Thyroid gland (tissue), 4 donors: ENCODE measurements around the gene SRPRB. TPM values are rescaled to one million over a fixed set of nuclear protein-coding genes. Genes with fewer than 3 reads are reported as not detected.

Source experiments
- DNase-seq, 2 donors: peaks; one replicate each; pipeline ENCODE4 v3.0.0-alpha.2; 2019
- H3K27ac ChIP-seq, 3 donors: fragments of 200-600 bp; sonication (generic); 1 replicate in 2 of 3; 2 replicates in 1 of 3; pipeline ENCODE4 v1.5.1; 2016 to 2019; ENCODE audit warnings: mild to moderate bottlenecking in 1 of 3, moderate library complexity in 1 of 3
- H3K27me3 ChIP-seq: fragments of 200-600 bp; sonication (generic); one replicate; pipeline ENCODE4 v1.5.1; 2019
- H3K36me3 ChIP-seq, 2 donors: fragments of 200-600 bp; sonication (generic); one replicate each; pipeline ENCODE4 v1.5.1; 2016 to 2019
- H3K4me1 ChIP-seq, 2 donors: fragments of 200-600 bp; sonication (generic); one replicate each; pipeline ENCODE4 v1.5.1; 2017 to 2019
- H3K4me3 ChIP-seq, 3 donors: fragments of 200-600 bp; sonication (generic); replicated peaks in 1 of 3; 1 replicate in 2 of 3; 2 replicates in 1 of 3; pipeline ENCODE4 v1.5.1; 2016; ENCODE audit warnings: mild to moderate bottlenecking in 1 of 3
- H3K9me3 ChIP-seq: fragments of 200-600 bp; sonication (generic); one replicate; pipeline ENCODE4 v1.5.1; 2017
- POLR2A ChIP-seq, 2 donors: fragments of 450-650 bp; IDR thresholded peaks; one replicate each; pipeline ENCODE4 v1.6.1; 2017; ENCODE audit warnings: antibody characterized with exemption in 2 of 2, mild to moderate bottlenecking in 2 of 2, moderate library complexity in 1 of 2
- WGBS, 2 donors: methylation state at CpG; one replicate each; pipeline ENCODE4 v1.1.5; 2017; 5-methylcytosine and 5-hydroxymethylcytosine counted together
- intact Hi-C: fragments of 100-400 bp; cut with DNase I; formaldehyde crosslinking; loops from one replicate; pipeline ENCODE4 v1.15.1; 2023
- total RNA-seq, 4 donors: library from RNA; depleted of rRNA; stranded (reverse); fragments of >200 nt; gene quantifications; one replicate each; pipeline ENCODE4 v1.2.3, GENCODE V29; 2016
- TF ChIP-seq, protein P1 (sequence below), 6 experiments: fragments of 200-600 bp in 3 of 6; fragments of 450-650 bp in 3 of 6; sonication (generic) in 3 of 6; IDR thresholded peaks; one replicate each; pipeline ENCODE4 v1.5.1; 2016 to 2019; ENCODE audit warnings: antibody characterized with exemption in 6 of 6, mild to moderate bottlenecking in 2 of 6, inconsistent platforms in 1 of 6, moderate library complexity in 1 of 6

Gene SRPRB
- total RNA-seq, 4 donors from 2014 or later: 26.9 to 55.9 (median 45.2) TPM

- Histone ChIP-seq H3K27me3 (no peaks in the 10 kb centered on the region), H3K4me1 (no peaks in the 10 kb centered on the region), H3K36me3 (no peaks in the 10 kb centered on the region), H3K4me3 (no peak overlapping the region), H3K9me3 (no peaks in the 10 kb centered on the region), H3K27ac (no peak overlapping the region)
- intact Hi-C loops: no loop called here
- TF ChIP-seq, protein P1, sequence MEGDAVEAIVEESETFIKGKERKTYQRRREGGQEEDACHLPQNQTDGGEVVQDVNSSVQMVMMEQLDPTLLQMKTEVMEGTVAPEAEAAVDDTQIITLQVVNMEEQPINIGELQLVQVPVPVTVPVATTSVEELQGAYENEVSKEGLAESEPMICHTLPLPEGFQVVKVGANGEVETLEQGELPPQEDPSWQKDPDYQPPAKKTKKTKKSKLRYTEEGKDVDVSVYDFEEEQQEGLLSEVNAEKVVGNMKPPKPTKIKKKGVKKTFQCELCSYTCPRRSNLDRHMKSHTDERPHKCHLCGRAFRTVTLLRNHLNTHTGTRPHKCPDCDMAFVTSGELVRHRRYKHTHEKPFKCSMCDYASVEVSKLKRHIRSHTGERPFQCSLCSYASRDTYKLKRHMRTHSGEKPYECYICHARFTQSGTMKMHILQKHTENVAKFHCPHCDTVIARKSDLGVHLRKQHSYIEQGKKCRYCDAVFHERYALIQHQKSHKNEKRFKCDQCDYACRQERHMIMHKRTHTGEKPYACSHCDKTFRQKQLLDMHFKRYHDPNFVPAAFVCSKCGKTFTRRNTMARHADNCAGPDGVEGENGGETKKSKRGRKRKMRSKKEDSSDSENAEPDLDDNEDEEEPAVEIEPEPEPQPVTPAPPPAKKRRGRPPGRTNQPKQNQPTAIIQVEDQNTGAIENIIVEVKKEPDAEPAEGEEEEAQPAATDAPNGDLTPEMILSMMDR (IDR thresholded peaks at IDR 0.05): no peak
- no peak for TF ChIP-seq POLR2A (IDR thresholded peaks at IDR 0.05)
- no peak for DNase-seq
- WGBS, 2 donors: 61 to 95% methylated on average over 3 of the region's 3 CpGs
These were observed 43.1 kb upstream of the SRPRB start for GRCh38 chr3:133762539-133762938.

- H3K4me1 ChIP-seq: no peaks in the 10 kb centered on the region
- no peaks in the 10 kb centered on the region for H3K36me3 ChIP-seq
- intact Hi-C loops: no loop called here
- no peak overlapping the region for H3K4me3 ChIP-seq
- no peaks in the 10 kb centered on the region for H3K9me3 ChIP-seq
- no peak overlapping the region for H3K27ac ChIP-seq
- DNase-seq: no peak
- TF ChIP-seq, protein P1 (IDR thresholded peaks at IDR 0.05): no peak
- no peak for TF ChIP-seq POLR2A (IDR thresholded peaks at IDR 0.05)
- no peaks in the 10 kb centered on the region for H3K27me3 ChIP-seq
- 64 to 70% methylated on average over 6 of the region's 6 CpGs for WGBS, 2 donors
These were observed 41.6 kb upstream of the SRPRB start for GRCh38 chr3:133763797-133764683.

DNA sequence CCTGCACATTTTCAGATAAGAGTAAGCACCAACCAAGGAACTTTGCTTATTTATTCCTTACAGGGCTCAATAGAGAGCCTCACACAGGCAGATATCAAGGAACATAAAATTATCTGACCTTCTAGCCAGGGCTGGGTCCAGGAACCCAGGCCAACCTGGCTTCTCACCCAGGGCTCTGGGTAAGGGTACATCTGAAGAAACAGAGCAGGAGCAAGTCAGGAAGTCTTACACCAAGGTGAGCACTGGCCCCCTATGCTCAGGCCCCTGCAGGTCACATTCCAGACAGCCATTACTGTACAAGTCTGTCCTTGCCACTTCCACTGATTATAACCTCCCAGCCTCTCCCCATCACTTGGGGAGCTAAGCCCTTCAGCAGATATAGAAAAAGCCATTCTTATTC, 40.4 kb upstream of the SRPRB start:
- H3K9me3 ChIP-seq: no peaks in the 10 kb centered on the region

GRCh38 chr3:133767607-133768006, 38.0 kb upstream of the SRPRB start:
- Histone ChIP-seq H3K4me1 (no peaks in the 10 kb centered on the region), H3K36me3 (no peaks in the 10 kb centered on the region), H3K27ac (no peak overlapping the region), H3K27me3 (no peaks in the 10 kb centered on the region), H3K9me3 (no peaks in the 10 kb centered on the region), H3K4me3 (no peak overlapping the region)
- intact Hi-C loops: no loop called here
- no peak for DNase-seq
- TF ChIP-seq POLR2A (IDR thresholded peaks at IDR 0.05): no peak
- TF ChIP-seq, protein P1 (IDR thresholded peaks at IDR 0.05): no peak
- WGBS, 2 donors: 86 to 93% methylated on average over 1 of the region's 1 CpG

More for the DNA sequence above, 40.4 kb upstream of the SRPRB start:
- H3K4me1 ChIP-seq: no peaks in the 10 kb centered on the region
- H3K27me3 ChIP-seq: no peaks in the 10 kb centered on the region
- H3K4me3 ChIP-seq: no peak overlapping the region
- H3K27ac ChIP-seq: no peak overlapping the region
- TF ChIP-seq POLR2A (IDR thresholded peaks at IDR 0.05): no peak
- TF ChIP-seq, protein P1 (IDR thresholded peaks at IDR 0.05): no peak
- no peaks in the 10 kb centered on the region for H3K36me3 ChIP-seq
- intact Hi-C loops: no loop called here
- no peak for DNase-seq

DNA sequence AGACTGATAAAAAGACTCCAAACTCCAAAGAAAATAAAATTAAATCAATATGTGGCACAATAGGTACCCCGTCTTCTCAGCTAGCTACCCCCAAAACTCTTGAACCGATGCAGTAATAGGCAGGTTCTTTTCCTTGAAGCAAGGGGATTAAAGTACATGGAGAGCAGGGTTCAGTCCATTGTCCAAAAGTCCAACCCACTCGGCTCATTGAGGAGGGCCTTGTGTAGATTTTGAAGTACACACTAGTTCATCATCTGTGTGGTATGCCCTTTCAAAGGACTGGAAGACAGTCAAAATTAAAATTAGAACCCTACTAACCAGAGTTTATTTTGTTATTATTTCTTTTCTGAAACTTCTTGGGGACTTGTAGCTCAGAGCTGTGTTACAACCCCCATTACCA, 36.1 kb upstream of the SRPRB start:
- no peak overlapping the region for H3K27ac ChIP-seq
- no peaks in the 10 kb centered on the region for H3K36me3 ChIP-seq
- no peaks in the 10 kb centered on the region for H3K9me3 ChIP-seq
- intact Hi-C loops: no loop called here
- no peaks in the 10 kb centered on the region for H3K27me3 ChIP-seq
- DNase-seq: no peak
- 85 to 90% methylated on average over 3 of the region's 3 CpGs for WGBS, 2 donors
- H3K4me3 ChIP-seq: no peak overlapping the region
- TF ChIP-seq, protein P1 (IDR thresholded peaks at IDR 0.05): no peak
- no peak for TF ChIP-seq POLR2A (IDR thresholded peaks at IDR 0.05)
- no peaks in the 10 kb centered on the region for H3K4me1 ChIP-seq
